HepG2 (cell line): ENCODE measurements around the gene UACA. TPM values are rescaled to one million over a fixed set of nuclear protein-coding genes. Genes with fewer than 3 reads are reported as not detected.

Source experiments
- CENPT ChIP-seq: sonication (generic); formaldehyde crosslinking; IDR thresholded peaks from 2 replicates; pipeline ENCODE4 v1.8.0; 2022; ENCODE audit warnings: low read depth, mild to moderate bottlenecking, moderate library complexity, missing genetic modification reagents
- FOSL2 ChIP-seq: sonication (generic); formaldehyde crosslinking; IDR thresholded peaks from 2 replicates; pipeline ENCODE4 v1.4.0; 2020; ENCODE audit warnings: missing genetic modification reagents
- HIC2 ChIP-seq: sonication (generic); formaldehyde crosslinking; IDR thresholded peaks from 2 replicates; pipeline ENCODE4 v1.9.0; 2022; ENCODE audit warnings: low read depth, missing genetic modification reagents
- MEIS1 ChIP-seq: sonication (generic); formaldehyde crosslinking; IDR thresholded peaks from 2 replicates; pipeline ENCODE4 v1.9.0; 2021; ENCODE audit warnings: mild to moderate bottlenecking, missing genetic modification reagents, moderate library complexity, borderline replicate concordance
- NFIB ChIP-seq: sonication (generic); formaldehyde crosslinking; IDR thresholded peaks from 2 replicates; pipeline ENCODE4 v1.9.0; 2021; ENCODE audit warnings: missing genetic modification reagents, mild to moderate bottlenecking, borderline replicate concordance
- PCBP1 ChIP-seq: fragments of 200-400 bp; formaldehyde crosslinking; IDR thresholded peaks from 2 replicates; pipeline ENCODE4 v1.6.1; 2017; ENCODE audit warnings: mild to moderate bottlenecking, low read depth, low read length, borderline replicate concordance
- PRMT3 ChIP-seq: sonication (generic); formaldehyde crosslinking; IDR thresholded peaks from 2 replicates; pipeline ENCODE4 v1.8.1; 2022; ENCODE audit warnings: low read depth, mild to moderate bottlenecking, moderate library complexity, missing genetic modification reagents, borderline replicate concordance
- REL ChIP-seq: sonication (generic); formaldehyde crosslinking; conservative IDR thresholded peaks from 2 replicates; pipeline ENCODE4 v1.8.0; 2022; ENCODE audit warnings: mild to moderate bottlenecking, missing genetic modification reagents, moderate library complexity
- RFX5 ChIP-seq: IDR thresholded peaks from 2 replicates; pipeline ENCODE4 v1.6.1; 2011; ENCODE audit warnings: low read depth, low read length, improper control_type of control experiment
- SIN3A ChIP-seq: IDR thresholded peaks from 2 replicates; pipeline ENCODE4 v1.6.1; 2011; ENCODE audit warnings: low read depth, mild to moderate bottlenecking, control low read depth, low read length, borderline replicate concordance
- SMC3 ChIP-seq: IDR thresholded peaks from 2 replicates; pipeline ENCODE4 v1.6.1; 2011; ENCODE audit warnings: low read length, improper control_type of control experiment
- THAP8 ChIP-seq: sonication (generic); formaldehyde crosslinking; IDR thresholded peaks from 2 replicates; pipeline ENCODE4 v1.5.1; 2020; ENCODE audit warnings: missing genetic modification reagents, mild to moderate bottlenecking, borderline replicate concordance
- TIGD3 ChIP-seq: sonication (generic); formaldehyde crosslinking; IDR thresholded peaks from 2 replicates; pipeline ENCODE4 v1.5.1; 2020; ENCODE audit warnings: mild to moderate bottlenecking, missing genetic modification reagents, borderline replicate concordance
- UBTF ChIP-seq: sonication (generic); formaldehyde crosslinking; IDR thresholded peaks from 2 replicates; pipeline ENCODE4 v1.4.0; 2020; ENCODE audit warnings: mild to moderate bottlenecking, missing genetic modification reagents
- ZFP36 ChIP-seq: fragments of 150-350 bp; IDR thresholded peaks from 2 replicates; pipeline ENCODE4 v1.6.1; 2018; ENCODE audit warnings: borderline replicate concordance, low read length, low read depth; ENCODE audit not compliant: partially characterized antibody
- ZFP37 ChIP-seq: sonication (generic); formaldehyde crosslinking; IDR thresholded peaks from 2 replicates; pipeline ENCODE4 v1.4.0; 2020; ENCODE audit warnings: missing genetic modification reagents, borderline replicate concordance
- ZNF33B ChIP-seq: sonication (generic); formaldehyde crosslinking; IDR thresholded peaks from 2 replicates; pipeline ENCODE4 v1.5.1; 2020; ENCODE audit warnings: mild to moderate bottlenecking, missing genetic modification reagents
- ZNF558 ChIP-seq: sonication (generic); formaldehyde crosslinking; IDR thresholded peaks from 2 replicates; pipeline ENCODE4 v1.9.0; 2022; ENCODE audit warnings: mild to moderate bottlenecking, missing genetic modification reagents, borderline replicate concordance
- ZNF883 ChIP-seq: sonication (generic); formaldehyde crosslinking; IDR thresholded peaks from 2 replicates; pipeline ENCODE4 v1.5.1; 2020; ENCODE audit warnings: mild to moderate bottlenecking, missing genetic modification reagents; ENCODE audit errors: not compliant biosample characterization
- polyA plus RNA-seq, 8 experiments: library from polyadenylated mRNA; depleted of rRNA in 3 of 8; stranded (reverse) in 7 of 8; unstranded in 1 of 8; fragments of >200 nt; fragmentation: Illumina TruSeq in 4 of 8; extraction: Trizol in 4 of 8; gene quantifications; 2 replicates each; pipeline versions ENCODE4 v1.2.1 to v1.2.3, GENCODE V29; 2011 to 2016; ENCODE audit warnings: low read depth in 4 of 8, missing spikeins in 1 of 8, mixed read lengths in 1 of 8; ENCODE audit not compliant: insufficient read depth in 1 of 8
- total RNA-seq, 5 experiments: library from RNA; depleted of rRNA; stranded (reverse); fragments of >200 nt; fragmentation: Illumina TruSeq; extraction: Trizol; gene quantifications; 2 replicates each; pipeline ENCODE4 v1.2.3, GENCODE V29; 2016; ENCODE audit warnings: low read depth in 1 of 5

The UACA gene
- total and polyA plus RNA-seq, 2 of the 13 experiments (the other 11 are each of a cell fraction or from before 2014, with no cell fraction given), result 17.8 to 39.2 TPM

GRCh38 chr15:70763120-70763949 lies at the start of gene UACA (continued):
- TF ChIP-seq RFX5 (no peak), ZNF558 (CRISPR knock-in tag) (peak; percentile 92; the same call in 1 of the 2 replicates), FOSL2 (CRISPR knock-in tag) (no peak), UBTF (CRISPR knock-in tag) (peak; percentile 73; the same call in 1 of the 2 replicates), HIC2 (CRISPR knock-in tag) (peak; percentile 27; the same call in 1 of the 2 replicates), SIN3A (peak; percentile 64), ZFP37 (CRISPR knock-in tag) (peak; percentile 81; the same call in 1 of the 2 replicates), ZNF883 (CRISPR knock-in tag) (peak; percentile 54), SMC3 (no peak), CENPT (CRISPR knock-in tag) (no peak), PCBP1 (no peak), ZNF33B (no peak), MEIS1 (no peak), ZFP36 (no peak), TIGD3 (no peak), REL (CRISPR knock-in tag) (no peak), THAP8 (CRISPR knock-in tag) (no peak), NFIB (CRISPR knock-in tag) (no peak), PRMT3 (0 out of 2 replicates have a peak, but pooled peaks have one; percentile 24)
